HG03196 (cell line): ENCODE measurements around the gene HIVEP3.

Source experiments
- ATAC-seq: cut with Tn5 transposase; IDR thresholded peaks from one replicate; pipeline ENCODE4 v1.9.1; 2021; ENCODE audit not compliant: unreplicated experiment

Gene HIVEP3

GRCh38 chr1:41640756-41641474 is 277.8 kb downstream of the HIVEP3 start:
- ATAC-seq: no peak

GRCh38 chr1:41640141-41640751 is 278.5 kb downstream of the HIVEP3 start:
- no peak for ATAC-seq

DNA sequence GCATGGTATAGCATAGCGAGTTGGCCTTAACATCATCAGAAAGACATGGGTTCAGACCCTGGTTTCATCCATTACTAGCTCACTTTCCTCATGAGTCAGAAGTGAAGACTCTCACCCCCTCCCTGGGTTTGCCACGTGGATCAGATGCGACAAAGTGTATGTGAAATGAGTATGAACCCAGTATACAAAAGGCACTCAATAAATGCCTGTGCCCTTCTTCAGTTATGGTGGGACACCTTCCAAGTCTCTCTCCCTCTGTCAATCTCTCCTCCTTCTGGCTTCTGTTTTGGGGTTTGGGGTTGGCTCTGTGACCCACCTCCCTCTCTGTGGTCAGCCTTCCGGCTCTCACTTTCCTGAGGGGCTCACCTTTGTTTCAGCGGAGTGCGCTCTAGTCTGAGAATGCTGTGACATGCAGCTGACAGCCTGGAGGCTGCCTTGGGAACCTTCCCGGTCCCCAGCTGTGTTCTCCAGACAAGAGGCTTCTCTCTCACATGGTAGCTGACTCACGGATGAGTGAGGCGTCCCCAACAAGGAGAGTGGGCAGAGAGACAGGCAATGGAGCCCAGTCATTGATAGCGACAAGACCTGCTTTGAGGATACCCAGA is 279.3 kb downstream of the HIVEP3 start:
- no peak for ATAC-seq

DNA sequence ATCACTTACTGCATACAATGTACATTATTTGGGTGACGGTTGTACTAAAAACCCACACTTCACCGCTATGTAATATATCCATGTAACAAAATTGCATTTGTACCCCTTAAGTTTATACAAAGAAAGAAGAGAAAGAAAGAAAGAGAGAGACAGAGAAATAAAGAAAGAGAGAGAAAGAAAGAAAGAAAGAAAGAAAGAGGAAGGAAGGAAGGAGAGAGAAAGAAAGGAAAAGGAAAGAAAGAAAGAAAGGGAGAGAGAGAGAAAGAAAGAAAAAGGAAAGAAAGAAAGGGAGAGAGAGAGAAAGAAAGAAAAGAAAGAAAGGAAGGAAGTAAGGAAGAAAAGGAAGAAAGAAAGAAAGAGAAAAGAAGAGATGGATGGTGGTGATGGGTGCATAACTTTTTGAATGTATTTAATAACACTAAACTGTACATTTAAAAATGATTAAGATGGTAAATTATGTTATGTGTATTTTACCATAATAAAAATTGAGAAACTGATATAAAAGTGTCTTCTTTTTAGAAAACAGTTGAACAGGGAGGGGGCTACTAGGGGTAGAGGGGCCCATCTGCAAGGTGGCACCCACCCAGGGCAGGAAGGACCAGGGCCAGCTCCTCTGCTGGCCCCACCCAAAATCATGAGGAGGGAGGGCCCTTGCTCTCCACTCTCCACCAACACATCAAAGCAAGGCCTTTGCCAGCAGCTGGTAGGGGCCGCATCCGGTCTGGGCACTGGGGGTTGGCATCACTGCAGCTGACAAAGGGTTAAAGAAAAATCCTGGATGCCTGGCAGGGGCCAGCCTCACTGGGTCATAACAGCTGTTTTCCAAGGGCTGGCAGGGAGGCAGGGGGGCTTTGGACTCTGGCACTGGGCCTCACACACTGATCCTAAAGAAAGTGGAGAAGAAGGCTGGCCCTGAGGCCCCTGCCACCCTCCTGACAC is 280.4 kb downstream of the HIVEP3 start:
- ATAC-seq: no peak

- ATAC-seq: no peak
Measured at GRCh38 chr1:41637367-41637766, 281.4 kb downstream of the HIVEP3 start.

GRCh38 chr1:41633764-41634163 is 285.0 kb downstream of the HIVEP3 start:
- no peak for ATAC-seq

GRCh38 chr1:41632781-41633575 is 285.7 kb downstream of the HIVEP3 start:
- no peak for ATAC-seq

GRCh38 chr1:41631971-41632370 is 286.8 kb downstream of the HIVEP3 start:
- no peak for ATAC-seq

- ATAC-seq: no peak
Measured at GRCh38 chr1:41631154-41631553, 287.6 kb downstream of the HIVEP3 start.

- ATAC-seq: no peak
Measured at GRCh38 chr1:41629571-41629970, 289.2 kb downstream of the HIVEP3 start.

DNA sequence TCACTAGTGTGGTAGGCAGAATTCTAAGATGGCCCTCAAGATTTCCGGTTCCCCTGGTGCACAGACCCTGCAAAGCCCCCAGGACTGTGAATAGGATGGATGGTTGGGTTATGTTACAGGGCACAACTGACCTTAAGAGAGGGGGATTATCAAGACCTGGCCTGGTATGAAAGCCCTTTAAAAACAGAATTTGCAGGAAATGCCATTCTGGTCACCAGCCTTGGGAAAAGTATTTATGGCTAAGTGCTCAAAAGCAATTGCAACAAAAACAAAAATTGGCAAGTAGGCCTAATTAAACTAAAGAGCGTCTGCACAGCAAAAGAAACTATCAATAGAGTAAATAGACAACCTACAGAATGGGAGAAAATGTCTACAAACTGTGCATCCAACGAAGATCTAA is 289.6 kb downstream of the HIVEP3 start:
- ATAC-seq: no peak

- no peak for ATAC-seq
Measured at GRCh38 chr1:41627491-41628280, 291.0 kb downstream of the HIVEP3 start.

DNA sequence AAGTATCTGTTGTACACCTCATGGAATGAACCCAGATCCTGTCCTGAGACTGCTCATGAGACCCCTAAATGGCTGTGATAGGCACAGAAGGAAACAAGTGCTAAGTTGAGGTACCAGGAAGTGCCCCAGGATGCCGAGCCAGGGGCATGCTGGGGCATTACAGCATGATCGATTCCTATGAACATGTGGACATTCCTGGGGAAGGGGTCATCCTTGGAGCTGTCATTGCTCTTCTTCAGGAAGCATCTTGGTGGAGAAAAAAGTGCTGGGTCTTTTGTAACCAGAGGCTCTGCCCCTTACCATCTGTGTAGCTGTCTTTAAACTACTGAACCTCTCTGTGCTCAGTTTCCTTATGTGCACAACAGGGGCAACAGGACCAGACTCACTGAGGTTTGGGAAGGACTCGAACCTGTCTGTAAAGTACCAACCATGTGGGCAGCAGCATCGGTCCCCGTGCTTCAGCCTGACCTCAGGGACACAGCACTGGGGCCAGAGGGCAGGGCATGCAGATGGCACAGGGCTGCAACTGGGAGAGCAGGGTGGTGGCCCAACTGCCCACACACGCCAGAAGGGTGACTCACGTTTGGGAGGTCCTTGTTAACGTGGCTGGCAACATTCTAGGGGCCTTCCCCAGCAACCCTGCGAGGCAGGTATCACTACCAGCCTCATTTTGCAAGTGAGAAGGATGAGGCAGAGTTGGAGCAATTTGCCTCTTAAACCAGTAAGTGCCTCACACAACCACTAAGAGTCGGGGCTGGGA is 291.9 kb downstream of the HIVEP3 start:
- ATAC-seq: no peak

DNA sequence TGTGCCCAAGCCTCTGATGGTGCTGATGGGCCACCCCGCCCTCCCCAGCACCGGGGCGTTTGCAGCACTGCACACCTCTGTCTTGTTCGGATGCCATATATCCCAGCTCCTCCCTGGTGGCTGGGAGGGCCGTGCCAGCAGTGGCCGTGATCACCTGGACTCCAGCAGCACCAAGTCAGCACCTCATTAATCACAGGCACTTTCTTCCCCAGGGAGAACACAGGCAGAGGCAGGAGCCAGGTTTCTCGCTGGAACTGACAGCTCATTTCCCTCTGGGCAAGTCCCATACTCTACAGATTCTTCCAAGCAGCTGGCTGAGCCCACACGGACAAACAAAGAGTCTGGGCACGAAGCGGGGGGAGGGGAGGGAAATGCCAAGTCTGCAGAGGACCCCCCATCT is 292.6 kb downstream of the HIVEP3 start:
- no peak for ATAC-seq

- ATAC-seq: peak; percentile 11
Measured at GRCh38 chr1:41623736-41624135, 295.0 kb downstream of the HIVEP3 start.

DNA sequence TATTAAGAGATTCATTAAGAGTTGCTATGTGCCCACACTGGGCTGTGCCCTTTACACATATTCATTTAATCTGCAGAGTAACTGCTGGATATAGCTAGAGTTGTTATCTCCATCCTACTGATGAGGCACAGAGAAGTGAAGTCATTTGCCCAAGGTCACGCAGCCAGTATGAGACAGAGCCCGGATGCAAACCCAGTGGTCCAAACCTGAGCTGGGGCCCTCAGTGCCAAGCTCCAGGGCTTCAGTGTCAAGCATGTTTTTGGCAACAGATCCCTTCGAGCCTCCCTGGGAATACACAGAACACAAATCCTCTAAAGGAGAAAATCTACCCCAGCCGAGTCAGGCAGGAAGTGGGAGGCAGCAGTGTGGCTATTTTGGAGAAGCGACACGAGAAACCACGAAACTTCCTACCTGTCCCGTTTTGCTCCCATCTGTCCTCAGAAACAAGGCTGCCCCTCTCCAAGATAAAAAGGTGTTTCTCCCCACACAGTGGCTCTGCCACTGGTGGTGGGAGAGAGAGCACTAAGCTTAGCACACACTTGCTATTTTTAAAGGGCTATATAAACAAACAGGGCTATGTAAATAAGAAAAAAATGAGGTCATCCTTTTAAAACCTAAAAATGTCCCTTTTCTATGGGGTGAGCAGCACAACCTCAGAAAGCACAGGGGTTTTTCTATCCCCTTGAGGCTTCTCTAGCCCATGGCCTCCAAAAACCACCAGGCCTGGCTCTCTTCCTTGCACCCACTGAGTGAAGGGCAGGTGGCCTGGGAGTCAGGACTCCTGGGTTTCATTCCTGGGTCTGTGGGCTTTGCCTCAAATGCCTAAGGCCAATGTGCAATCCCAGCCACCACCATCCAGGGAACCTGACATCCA is 295.6 kb downstream of the HIVEP3 start:
- peak; percentile 74 for ATAC-seq

GRCh38 chr1:41622402-41622801 is 296.3 kb downstream of the HIVEP3 start:
- ATAC-seq: no peak

DNA sequence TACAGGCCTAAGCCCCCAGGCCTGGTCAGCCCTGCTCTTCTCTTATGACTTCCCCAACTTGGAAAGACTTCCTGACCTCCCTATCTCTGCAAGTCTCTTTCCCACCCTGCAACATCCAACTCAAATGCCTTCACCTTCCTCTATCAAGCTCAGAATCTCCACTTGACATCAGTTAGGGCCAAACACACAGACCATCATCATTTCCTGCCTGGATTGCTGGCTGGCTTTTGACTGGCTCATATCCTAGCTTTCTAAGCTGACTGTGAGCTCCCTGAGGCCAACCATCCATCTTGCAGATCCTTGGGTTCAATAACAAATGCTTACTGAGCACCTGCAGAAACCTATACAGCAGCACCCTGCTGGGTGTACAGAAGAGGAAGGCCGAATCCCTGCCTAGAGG is 296.9 kb downstream of the HIVEP3 start:
- ATAC-seq: no peak
